ENCODE results near the gene DDX3X. TPM values are rescaled to one million over a fixed set of nuclear protein-coding genes. Genes with fewer than 3 reads are reported as not detected.

DDX3X gene
- total and polyA plus RNA-seq, 2 of the 13 experiments (the other 11 are each of a cell fraction or from before 2014, with no cell fraction given), result 53.5 to 239 TPM

DNA sequence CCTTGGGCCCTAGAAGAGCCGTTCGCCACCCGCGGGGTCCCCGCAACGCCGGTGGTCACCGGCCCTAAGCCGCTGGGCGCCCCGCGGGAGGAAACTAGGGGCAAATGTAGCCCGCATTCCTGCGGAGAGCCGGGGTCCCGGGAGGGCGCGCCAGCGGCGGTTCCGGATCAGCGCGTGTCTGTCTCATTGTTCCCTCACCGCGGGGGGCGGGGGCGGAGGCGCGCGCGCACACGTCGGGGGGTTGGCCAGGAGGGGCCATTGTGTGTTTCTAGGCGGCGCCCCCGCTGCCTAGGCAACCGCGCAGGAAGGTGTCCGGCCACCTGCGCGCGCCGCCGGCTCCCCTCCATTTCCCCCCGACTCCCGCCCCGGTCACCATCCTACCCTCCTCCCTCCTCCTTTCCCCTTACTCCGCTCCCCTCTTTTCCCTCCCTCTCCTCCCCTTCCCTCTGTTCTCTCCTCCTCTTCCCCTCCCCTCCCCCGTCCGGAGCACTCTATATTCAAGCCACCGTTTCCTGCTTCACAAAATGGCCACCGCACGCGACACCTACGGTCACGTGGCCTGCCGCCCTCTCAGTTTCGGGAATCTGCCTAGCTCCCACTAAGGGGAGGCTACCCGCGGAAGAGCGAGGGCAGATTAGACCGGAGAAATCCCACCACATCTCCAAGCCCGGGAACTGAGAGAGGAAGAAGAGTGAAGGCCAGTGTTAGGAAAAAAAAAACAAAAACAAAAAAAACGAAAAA lies 789 bp upstream of the DDX3X start (continued):
- TF ChIP-seq ZNF7 (CRISPR knock-in tag; IDR thresholded peaks at IDR 0.05) (no peak), KDM3A (CRISPR knock-in tag; IDR thresholded peaks at IDR 0.05; ENCODE audit: low read depth) (no peak), MXI1 (IDR thresholded peaks at IDR 0.05; ENCODE audit: borderline replicate concordance, low read depth, low read length) (peak; percentile 54; the same call in 1 of the 3 replicates), ATF1 (CRISPR knock-in tag; IDR thresholded peaks at IDR 0.05) (no peak), RFX5 (IDR thresholded peaks at IDR 0.05; ENCODE audit: low read depth, low read length) (peak; percentile 88), ZNF142 (CRISPR knock-in tag; IDR thresholded peaks at IDR 0.05) (no peak), ZNF790 (CRISPR knock-in tag; IDR thresholded peaks at IDR 0.05; ENCODE audit: borderline replicate concordance) (no peak; the same call in 1 of the 2 replicates), ZNF20 (CRISPR knock-in tag; IDR thresholded peaks at IDR 0.05) (no peak), UBTF (CRISPR knock-in tag; IDR thresholded peaks at IDR 0.05) (no peak), ZMYM2 (CRISPR knock-in tag; IDR thresholded peaks at IDR 0.05) (no peak), ZNF747 (CRISPR knock-in tag; IDR thresholded peaks at IDR 0.05; ENCODE audit: borderline replicate concordance) (0 out of 2 replicates have a peak, but pooled peaks have one; percentile 26), ARID5B (CRISPR knock-in tag; IDR thresholded peaks at IDR 0.05) (0 out of 2 replicates have a peak, but pooled peaks have one; percentile 21), BHLHE40 (IDR thresholded peaks at IDR 0.05; ENCODE audit: low read length) (peak; percentile 90), HHEX (CRISPR knock-in tag; IDR thresholded peaks at IDR 0.05) (no peak), ZNF234 (CRISPR knock-in tag; conservative IDR thresholded peaks at IDR 0.05) (no peak)
- TF ChIP-seq, protein P1, sequence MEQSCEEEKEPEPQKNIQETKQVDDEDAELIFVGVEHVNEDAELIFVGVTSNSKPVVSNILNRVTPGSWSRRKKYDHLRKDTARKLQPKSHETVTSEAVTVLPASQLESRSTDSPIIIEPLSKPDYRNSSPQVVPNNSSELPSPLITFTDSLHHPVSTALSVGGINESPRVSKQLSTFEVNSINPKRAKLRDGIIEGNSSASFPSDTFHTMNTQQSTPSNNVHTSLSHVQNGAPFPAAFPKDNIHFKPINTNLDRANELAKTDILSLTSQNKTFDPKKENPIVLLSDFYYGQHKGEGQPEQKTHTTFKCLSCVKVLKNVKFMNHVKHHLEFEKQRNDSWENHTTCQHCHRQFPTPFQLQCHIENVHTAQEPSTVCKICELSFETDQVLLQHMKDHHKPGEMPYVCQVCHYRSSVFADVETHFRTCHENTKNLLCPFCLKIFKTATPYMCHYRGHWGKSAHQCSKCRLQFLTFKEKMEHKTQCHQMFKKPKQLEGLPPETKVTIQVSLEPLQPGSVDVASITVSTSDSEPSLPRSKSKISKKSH (CRISPR knock-in tag; IDR thresholded peaks at IDR 0.05; ENCODE audit: borderline replicate concordance), result no peak

Measured in HepG2 (cell line).